MM.1S (cell line): Measurements from ENCODE around the gene MTFR2.

Experiments
- DNase-seq: peaks from one replicate; pipeline ENCODE4 v3.0.0-alpha.2; 2015
- H2AFZ ChIP-seq: fragments of 300-600 bp; sonication (generic); 2 replicates; pipeline ENCODE4 v1.6.0; 2016; ENCODE audit warnings: antibody characterized with exemption, low read length
- H3F3A ChIP-seq: fragments of 300-600 bp; sonication (generic); 2 replicates; pipeline ENCODE4 v1.6.1; 2016; ENCODE audit warnings: mild to moderate bottlenecking, antibody characterized with exemption, low read length, moderate library complexity, mixed read lengths; ENCODE audit not compliant: insufficient read depth
- H3K27ac ChIP-seq: fragments of 300-600 bp; sonication (generic); 2 replicates; pipeline ENCODE4 v1.5.1; 2016; ENCODE audit warnings: mild to moderate bottlenecking, low read length
- H3K27me3 ChIP-seq: fragments of 300-600 bp; sonication (generic); replicated peaks from 2 replicates; pipeline ENCODE4 v1.6.0; 2016; ENCODE audit warnings: low read length; ENCODE audit not compliant: insufficient read depth
- H3K36me3 ChIP-seq: fragments of 300-600 bp; sonication (generic); replicated peaks from 2 replicates; pipeline ENCODE4 v1.6.1; 2016; ENCODE audit warnings: mild to moderate bottlenecking, low read length, mixed read lengths; ENCODE audit not compliant: insufficient read depth
- H3K4me1 ChIP-seq: fragments of 300-600 bp; sonication (generic); 2 replicates; pipeline ENCODE4 v1.6.1; 2016; ENCODE audit warnings: low read length, mixed read lengths
- H3K4me2 ChIP-seq: fragments of 300-600 bp; sonication (generic); 2 replicates; pipeline ENCODE4 v1.6.0; 2016; ENCODE audit warnings: low read depth, low read length
- H3K4me3 ChIP-seq: fragments of 300-600 bp; sonication (generic); 2 replicates; pipeline ENCODE4 v1.5.1; 2016; ENCODE audit warnings: low read length, mixed read lengths
- H3K79me2 ChIP-seq: fragments of 300-600 bp; sonication (generic); 2 replicates; pipeline ENCODE4 v1.6.1; 2016; ENCODE audit warnings: mixed run types, low read length, mixed read lengths
- H3K9ac ChIP-seq: fragments of 300-600 bp; sonication (generic); 2 replicates; pipeline ENCODE4 v1.6.1; 2016; ENCODE audit warnings: low read length, mixed read lengths
- H3K9me2 ChIP-seq: fragments of 300-600 bp; sonication (generic); replicated peaks from 2 replicates; pipeline ENCODE4 v1.6.1; 2016; ENCODE audit warnings: mild to moderate bottlenecking, low read length, mixed read lengths; ENCODE audit not compliant: insufficient read depth
- H3K9me3 ChIP-seq: fragments of 300-600 bp; sonication (generic); replicated peaks from 2 replicates; pipeline ENCODE4 v1.6.1; 2016; ENCODE audit warnings: mild to moderate bottlenecking, low read length, mixed read lengths; ENCODE audit not compliant: insufficient read depth
- H4K20me1 ChIP-seq: fragments of 300-600 bp; sonication (generic); 2 replicates; pipeline ENCODE4 v1.6.1; 2016; ENCODE audit warnings: mild to moderate bottlenecking, low read length, moderate library complexity, mixed read lengths; ENCODE audit not compliant: insufficient read depth
- EZH2 ChIP-seq: fragments of 300-600 bp; sonication (generic); optimal IDR thresholded peaks from 2 replicates; pipeline ENCODE3; 2017; ENCODE audit warnings: low read depth, mild to moderate bottlenecking, antibody characterized with exemption, low read length, mixed read lengths
- EZH2phosphoT487 ChIP-seq: fragments of 300-600 bp; sonication (generic); IDR thresholded peaks from 2 replicates; pipeline ENCODE4 v1.6.1; 2018; ENCODE audit warnings: antibody characterized with exemption, low read length
- TF ChIP-seq, protein P1 (sequence below): fragments of 300-600 bp; sonication (generic); IDR thresholded peaks from 2 replicates; pipeline ENCODE4 v1.5.1; 2016; ENCODE audit warnings: antibody characterized with exemption, low read length, mixed read lengths

Gene MTFR2

DNA sequence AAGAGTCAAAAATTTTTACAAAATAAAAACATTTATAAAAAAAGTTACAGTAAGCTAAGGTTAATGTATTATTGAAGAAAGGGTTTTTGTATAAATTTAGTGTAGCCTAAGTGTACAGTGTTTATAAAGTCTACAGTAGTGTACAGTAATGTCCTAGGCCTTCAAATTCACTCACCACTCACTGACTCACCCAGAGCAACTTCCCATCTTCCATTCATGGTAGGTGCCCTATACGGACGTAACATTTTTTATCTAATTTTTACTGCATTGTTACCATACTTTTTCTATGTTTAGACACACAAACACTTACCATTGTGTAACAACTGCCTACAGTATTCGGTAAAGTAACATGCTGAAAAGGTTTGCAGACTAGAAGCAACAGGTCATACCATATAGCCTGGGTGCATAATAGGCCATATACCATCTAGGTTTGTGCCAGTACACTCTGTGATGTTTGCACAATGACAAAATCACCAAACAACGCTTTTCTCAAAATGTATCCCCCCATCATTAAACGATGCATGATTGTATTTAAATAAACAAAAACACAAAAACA lies 6.0 kb downstream of the MTFR2 start:
- no peaks in the 10 kb centered on the region for H3K9me2 ChIP-seq
- peaks cover 24% of the 10 kb centered on the region for H3K79me2 ChIP-seq

GRCh38 chr6:136236466-136237293 lies 13.4 kb downstream of the MTFR2 start:
- no peak overlapping the region for H3K4me3 ChIP-seq
- H3K79me2 ChIP-seq: no peaks in the 10 kb centered on the region
- no peaks in the 10 kb centered on the region for H3K9me3 ChIP-seq
- no peaks in the 10 kb centered on the region for H4K20me1 ChIP-seq
- no peak overlapping the region for H2AFZ ChIP-seq
- no peak for TF ChIP-seq EZH2
- TF ChIP-seq EZH2phosphoT487: no peak
- TF ChIP-seq, protein P1, sequence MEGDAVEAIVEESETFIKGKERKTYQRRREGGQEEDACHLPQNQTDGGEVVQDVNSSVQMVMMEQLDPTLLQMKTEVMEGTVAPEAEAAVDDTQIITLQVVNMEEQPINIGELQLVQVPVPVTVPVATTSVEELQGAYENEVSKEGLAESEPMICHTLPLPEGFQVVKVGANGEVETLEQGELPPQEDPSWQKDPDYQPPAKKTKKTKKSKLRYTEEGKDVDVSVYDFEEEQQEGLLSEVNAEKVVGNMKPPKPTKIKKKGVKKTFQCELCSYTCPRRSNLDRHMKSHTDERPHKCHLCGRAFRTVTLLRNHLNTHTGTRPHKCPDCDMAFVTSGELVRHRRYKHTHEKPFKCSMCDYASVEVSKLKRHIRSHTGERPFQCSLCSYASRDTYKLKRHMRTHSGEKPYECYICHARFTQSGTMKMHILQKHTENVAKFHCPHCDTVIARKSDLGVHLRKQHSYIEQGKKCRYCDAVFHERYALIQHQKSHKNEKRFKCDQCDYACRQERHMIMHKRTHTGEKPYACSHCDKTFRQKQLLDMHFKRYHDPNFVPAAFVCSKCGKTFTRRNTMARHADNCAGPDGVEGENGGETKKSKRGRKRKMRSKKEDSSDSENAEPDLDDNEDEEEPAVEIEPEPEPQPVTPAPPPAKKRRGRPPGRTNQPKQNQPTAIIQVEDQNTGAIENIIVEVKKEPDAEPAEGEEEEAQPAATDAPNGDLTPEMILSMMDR: no peak
- no peak for DNase-seq
- no peaks in the 10 kb centered on the region for H3K4me1 ChIP-seq
- no peak overlapping the region for H3K9ac ChIP-seq
- no peaks in the 10 kb centered on the region for H3F3A ChIP-seq
- H3K4me2 ChIP-seq: no peak overlapping the region
- no peaks in the 10 kb centered on the region for H3K9me2 ChIP-seq
- H3K27me3 ChIP-seq: no peaks in the 10 kb centered on the region
- H3K36me3 ChIP-seq: no peaks in the 10 kb centered on the region
- no peak overlapping the region for H3K27ac ChIP-seq

More for the DNA sequence above, 6.0 kb downstream of the MTFR2 start:
- H3K36me3 ChIP-seq: no peaks in the 10 kb centered on the region; the same call in none of the 2 replicates
- no peak overlapping the region for H2AFZ ChIP-seq
- no peak overlapping the region for H3K4me2 ChIP-seq
- DNase-seq: no peak
- H3K27ac ChIP-seq: no peak overlapping the region
- H3K9me3 ChIP-seq: no peaks in the 10 kb centered on the region
- H3F3A ChIP-seq: no peaks in the 10 kb centered on the region
- H3K4me1 ChIP-seq: peaks cover 5% of the 10 kb centered on the region; the same call in 1 of the 2 replicates
- no peak overlapping the region for H3K4me3 ChIP-seq
- no peaks in the 10 kb centered on the region for H4K20me1 ChIP-seq
- TF ChIP-seq EZH2: no peak
- no peak for TF ChIP-seq EZH2phosphoT487
- TF ChIP-seq, protein P1: no peak
- H3K27me3 ChIP-seq: no peaks in the 10 kb centered on the region
- no peak overlapping the region for H3K9ac ChIP-seq

DNA sequence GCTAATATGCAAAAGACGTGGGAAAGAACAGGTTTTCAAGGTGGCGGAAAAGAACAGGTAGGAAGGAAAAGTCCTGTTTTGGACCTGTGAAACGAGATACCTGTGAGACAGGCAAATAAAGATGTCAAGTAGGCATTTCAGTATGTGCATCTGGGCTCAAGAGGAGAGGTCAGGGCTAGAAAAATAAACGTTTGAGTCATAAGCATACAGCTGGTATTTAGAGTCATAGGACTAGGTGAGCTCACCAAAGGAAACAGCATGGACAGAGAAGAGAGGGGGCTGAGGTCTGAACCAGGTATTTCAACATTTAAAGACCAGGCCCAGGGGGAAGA lies 14.9 kb downstream of the MTFR2 start:
- no peaks in the 10 kb centered on the region for H3K9me3 ChIP-seq
- DNase-seq: no peak
- H3K9me2 ChIP-seq: no peaks in the 10 kb centered on the region
- H3K4me3 ChIP-seq: no peak overlapping the region
- H3K27me3 ChIP-seq: no peaks in the 10 kb centered on the region
- H2AFZ ChIP-seq: no peak overlapping the region
- no peaks in the 10 kb centered on the region for H3K36me3 ChIP-seq
- no peak overlapping the region for H3K9ac ChIP-seq
- H3K79me2 ChIP-seq: no peaks in the 10 kb centered on the region
- no peak overlapping the region for H3K27ac ChIP-seq
- no peaks in the 10 kb centered on the region for H3K4me1 ChIP-seq
- TF ChIP-seq, protein P1: no peak
- no peak for TF ChIP-seq EZH2phosphoT487
- no peak for TF ChIP-seq EZH2
- no peaks in the 10 kb centered on the region for H4K20me1 ChIP-seq
- H3K4me2 ChIP-seq: no peak overlapping the region
- no peaks in the 10 kb centered on the region for H3F3A ChIP-seq
